Right kidney (tissue), 1 donor: Measurements from ENCODE around the gene UMPS.
A peak's percentile ranks its signal among the peaks of the same experiment; 100 is the strongest.
"Not testable (repeated sequence)": the region's sequence is repeated elsewhere in the genome, so short reads cannot be mapped to it uniquely, and the experiment has no call there.

Experiments used
- DNase-seq: peaks from one replicate; pipeline ENCODE4 v3.0.0-alpha.2; 2016

Gene UMPS

DNA sequence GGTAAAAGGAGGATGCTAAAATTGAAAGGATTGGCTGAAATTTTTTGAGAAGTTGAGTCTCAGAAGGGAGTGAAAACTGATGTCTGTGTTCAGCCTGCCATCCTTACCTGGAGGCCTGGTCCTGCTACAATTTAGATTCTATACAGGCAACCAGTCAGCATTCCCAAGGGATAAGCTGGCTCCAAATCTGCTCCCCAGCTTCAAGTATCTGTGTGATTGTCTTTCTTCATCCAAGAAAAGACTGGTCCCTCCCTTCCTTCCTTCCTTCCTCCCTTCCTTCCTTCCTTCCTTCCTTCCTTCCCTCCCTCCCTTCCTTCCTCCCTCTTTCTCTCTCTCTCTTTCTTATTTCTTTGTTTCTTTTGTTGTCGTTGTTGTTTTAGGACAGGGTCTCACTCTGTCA is 24.7 kb upstream of the UMPS start:
- DNase-seq: no peak

DNA sequence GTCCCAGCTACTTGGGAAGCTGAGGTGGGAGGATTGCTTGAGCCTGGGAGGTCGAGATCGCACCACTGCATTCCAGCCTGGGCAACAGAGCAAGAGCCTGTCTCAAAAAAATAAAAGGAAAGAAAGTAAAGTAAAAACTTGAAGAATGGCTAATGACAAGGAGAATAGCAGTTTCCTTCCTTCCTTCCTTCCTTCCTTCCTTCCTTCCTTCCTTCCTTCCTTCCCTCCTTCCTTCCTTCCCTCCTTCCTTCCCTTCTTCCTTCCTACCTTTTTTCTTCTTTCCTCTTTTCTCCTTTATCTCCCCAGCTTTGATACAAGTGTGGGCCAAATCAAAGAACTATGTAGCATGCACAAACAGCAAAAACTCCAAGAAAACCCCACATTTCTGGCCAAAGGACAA is 23.0 kb upstream of the UMPS start:
- not testable (repeated sequence) for DNase-seq

DNA sequence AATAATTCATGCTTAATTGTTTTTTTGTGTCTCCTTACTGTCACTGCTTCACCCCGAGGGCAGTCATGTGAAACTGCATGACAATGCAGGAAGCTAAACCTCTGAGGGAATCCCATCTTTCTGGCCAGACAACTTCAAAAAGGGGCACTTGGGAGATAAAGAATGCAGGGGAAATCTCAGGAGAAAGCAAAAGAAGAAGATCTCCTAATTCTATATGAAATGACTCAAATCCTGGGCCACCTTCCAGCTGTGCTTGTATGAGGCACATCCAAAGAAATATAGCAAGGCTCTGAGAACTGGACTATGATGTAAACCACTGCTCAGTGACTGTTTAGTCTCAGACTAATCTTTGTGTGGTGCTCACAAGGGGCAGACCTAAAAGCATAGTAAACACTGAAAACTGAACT is 22.6 kb upstream of the UMPS start:
- no peak for DNase-seq

DNA sequence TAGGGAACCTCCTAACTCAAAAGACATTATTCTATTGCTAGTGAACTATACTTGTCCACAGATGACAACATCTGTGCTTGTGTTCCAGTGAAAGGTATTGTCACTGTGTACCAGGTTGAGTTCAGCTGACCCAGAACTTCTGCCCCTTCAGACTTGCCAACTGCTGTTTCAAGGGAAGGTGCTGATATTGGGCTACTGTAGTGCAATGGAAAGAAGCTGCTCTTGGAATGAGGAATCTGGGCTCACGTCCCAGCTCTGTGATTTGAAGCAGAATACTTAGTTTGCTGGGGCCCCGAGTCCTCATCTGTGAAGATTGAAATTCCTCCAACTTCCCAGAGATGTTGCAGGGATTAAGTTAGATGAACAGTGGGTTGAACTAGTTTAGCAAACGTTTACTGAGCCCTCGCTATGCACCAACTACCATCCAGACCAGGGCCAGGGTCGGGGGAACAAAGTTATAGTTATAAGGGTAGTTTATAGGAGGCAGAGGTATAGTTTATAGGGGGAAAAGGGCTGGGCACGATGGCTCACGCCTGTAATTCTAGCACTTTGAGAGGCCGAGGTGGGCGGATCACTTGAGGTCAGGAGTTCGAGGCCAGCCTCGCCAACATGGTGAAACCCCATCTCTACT is 15.9 kb upstream of the UMPS start:
- DNase-seq: no peak

DNA sequence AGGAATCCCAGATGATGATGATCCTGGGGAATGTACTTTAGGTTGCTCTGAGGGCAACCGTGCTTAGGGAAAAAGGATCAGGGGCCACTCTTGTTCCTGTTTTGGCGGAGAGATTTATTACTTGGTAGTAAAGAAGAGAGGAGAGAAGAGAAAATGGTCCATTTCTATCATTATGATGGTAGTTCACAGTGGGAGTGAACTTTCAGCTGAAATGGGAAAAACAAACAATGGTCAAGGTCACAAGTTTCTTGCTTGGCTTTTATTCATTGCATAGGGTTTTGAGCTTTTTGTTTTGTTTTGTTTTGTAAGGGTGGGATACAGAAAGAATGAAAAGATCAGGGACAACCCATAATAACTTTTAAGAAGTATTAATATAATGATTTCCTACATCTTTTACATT is 7.7 kb upstream of the UMPS start:
- DNase-seq: no peak

DNA sequence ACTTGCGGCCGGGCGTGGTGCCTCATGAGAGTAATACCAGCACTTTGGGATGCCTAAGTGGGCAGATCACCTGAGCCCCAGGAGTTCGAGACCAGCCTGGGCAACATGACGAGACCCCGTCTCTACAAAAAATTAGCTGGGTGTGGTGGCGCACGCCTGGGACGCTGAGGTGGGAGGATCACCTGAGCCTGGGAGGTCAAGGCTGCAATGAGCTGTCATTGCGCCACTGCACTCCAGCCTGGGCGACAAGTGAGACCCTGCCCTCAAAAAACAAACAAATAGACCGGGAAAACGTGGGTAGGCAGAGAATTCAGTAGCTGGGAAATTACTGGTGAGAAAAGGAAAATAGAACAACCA is 667 bp downstream of the UMPS start:
- no peak for DNase-seq

DNA sequence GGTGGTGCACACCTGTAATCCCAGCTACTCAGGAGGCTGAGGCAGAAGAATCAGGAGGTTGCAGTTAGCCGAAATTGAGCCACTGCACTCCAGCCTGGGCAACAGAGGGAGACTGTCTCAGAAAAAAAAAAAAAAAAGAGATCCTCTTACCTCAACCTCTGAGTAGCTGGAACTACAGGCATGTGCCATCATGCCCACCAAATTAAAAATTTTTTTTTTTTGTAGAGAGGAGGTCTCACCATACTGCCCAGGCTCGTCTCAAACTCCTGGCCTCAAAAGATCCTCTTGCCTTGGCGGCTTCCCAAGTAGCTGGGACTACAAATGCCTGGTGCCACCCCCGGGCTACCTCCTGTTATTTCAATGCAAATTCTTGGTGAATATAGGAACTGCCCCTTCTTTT is 1.5 kb downstream of the UMPS start:
- DNase-seq: no peak

DNA sequence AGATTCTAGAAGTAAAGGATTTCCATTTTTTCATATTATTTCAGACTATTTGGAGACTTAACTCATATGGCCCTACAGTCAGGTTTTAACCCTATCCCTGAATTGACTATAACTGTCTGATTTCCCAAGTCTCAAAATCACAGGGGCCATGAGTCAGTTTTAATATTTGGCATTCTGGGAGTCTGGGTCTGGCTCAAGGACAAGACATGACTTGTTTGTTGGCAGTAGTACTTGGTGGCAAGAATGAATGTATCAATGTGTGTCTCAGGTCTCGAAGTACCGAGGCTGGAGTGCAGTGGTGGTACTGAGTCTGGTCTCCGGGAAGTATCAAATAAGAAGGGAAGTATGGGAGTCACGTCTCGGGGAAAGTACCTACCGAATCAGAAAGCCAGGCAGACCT is 10.8 kb downstream of the UMPS start:
- DNase-seq: no peak

DNA sequence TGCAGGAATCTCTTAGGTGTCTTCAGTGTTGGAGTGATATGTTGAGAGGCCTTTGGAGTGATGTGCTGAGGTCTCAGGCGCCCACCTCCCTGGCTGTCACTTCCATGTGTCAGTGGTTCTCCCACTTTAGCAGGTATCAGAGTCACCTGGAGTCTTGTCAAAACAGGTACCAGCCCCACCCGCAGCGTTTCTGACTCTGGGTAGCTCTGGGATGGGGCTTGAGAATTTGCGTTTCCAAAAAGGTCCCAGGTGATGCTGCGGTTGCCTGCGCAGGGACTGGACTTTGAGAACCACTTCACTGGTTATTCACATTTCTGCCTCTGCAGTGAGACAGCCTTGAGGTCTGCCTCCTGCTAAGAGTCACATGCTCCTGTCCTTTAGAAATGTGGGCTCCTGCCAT is 15.5 kb downstream of the UMPS start:
- DNase-seq: no peak

DNA sequence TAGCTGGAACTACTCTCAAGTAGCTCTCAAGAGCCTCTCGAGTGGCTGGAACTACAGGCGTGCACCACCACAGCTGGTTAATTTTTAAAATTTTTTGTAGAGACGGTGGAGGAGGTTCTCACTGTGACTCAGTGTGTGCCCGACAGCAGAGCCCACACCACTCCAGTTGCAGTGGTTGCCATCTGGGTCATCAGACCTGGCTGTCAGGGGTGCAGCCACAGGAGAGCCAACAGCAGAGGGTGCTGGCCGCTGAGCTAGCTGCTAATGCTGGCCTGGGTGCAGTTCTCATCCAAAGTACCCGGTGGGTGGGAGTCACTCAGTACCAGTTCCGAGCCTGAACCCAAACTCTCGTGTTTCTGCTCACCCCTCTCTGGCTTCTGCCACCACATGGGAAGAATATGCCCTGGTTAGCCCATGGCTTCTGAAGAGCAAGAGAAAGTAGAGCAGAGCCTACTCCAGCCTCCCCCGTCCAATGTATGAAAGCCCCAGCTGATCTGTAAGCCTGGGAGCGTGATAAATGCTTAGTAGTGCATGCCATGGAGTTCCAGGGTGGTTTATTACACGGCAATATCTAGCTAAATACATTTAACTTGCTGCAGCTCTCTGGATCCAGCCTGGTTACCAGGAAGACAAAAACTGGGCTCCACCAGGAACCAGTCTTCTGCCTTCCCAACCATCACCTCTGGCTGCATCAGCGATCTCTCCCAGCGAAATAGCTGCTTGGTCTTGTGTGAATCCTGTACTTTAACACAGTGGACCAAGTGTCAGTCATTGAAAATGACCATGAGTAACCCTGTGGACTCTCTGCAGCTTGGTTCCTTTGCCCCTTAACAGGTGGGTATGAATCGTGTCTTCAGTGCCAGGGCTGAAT is 17.1 kb downstream of the UMPS start:
- no peak for DNase-seq

DNA sequence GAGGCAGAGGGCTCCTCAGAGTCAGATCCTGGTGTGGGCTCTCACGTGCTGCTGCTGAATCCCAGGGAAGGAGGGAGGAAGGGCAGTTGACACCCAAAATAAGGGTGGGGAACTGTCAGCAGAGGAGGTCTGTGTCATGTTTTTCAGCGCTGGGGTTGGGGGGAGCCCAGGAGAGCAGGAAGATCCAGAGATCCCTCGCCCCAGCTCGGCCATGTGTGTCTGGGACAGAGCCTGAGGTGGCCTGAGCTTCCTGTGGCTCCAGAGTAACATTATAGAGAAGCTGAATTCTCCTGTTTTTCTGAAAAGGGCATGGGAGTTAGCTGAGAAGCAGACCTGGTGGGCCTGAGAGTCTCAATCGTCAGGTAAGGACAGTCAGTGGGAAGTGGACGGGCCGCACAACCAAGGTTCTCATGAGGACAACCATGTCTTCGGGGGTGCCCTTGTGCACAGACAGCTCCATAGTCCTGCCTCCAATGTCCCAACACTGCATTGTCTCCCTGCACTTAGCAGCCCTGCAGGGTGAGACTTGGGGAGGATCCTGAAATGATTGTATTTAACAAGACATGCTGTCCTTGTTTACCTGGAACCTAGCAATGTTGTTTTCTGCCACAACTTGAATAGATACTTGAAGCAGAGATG is 18.4 kb downstream of the UMPS start:
- no peak for DNase-seq

DNA sequence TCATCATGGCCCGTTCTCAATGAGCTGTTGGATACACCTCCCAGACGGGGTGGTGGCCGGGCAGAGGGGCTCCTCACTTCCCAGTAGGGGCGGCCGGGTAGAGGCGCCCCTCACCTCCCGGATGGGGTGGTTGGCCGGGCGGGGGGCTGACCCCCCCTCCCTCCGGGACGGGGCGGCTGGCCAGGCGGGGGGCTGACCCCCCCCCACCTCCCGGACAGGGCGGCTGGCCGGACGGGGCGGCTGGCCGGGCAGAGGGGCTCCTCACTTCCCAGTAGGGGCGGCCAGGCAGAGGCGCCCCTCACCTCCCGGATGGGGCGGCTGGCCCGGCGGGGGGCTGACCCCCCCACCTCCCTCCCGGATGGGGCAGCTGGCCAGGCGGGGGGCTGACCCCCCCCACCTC is 19.6 kb downstream of the UMPS start:
- DNase-seq: not testable (repeated sequence)

DNA sequence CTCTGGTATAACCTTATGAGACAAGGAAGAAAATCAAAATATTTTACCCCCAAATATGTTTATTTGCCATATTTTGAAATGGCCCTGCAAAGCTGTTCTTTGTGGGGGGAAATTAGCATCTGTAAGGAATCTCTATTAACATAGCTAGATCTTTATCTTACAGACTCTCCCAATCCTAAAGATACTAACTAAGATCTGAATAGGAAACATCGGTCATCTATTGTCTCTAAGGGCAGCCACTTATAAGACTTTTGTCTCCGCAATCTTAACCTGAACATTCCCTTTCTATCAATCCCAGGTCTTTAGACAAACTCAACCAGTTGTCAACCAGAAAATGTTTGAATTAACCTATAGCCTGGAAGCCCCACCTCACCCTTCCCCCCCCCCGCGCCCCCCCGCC is 21.2 kb downstream of the UMPS start:
- no peak for DNase-seq

DNA sequence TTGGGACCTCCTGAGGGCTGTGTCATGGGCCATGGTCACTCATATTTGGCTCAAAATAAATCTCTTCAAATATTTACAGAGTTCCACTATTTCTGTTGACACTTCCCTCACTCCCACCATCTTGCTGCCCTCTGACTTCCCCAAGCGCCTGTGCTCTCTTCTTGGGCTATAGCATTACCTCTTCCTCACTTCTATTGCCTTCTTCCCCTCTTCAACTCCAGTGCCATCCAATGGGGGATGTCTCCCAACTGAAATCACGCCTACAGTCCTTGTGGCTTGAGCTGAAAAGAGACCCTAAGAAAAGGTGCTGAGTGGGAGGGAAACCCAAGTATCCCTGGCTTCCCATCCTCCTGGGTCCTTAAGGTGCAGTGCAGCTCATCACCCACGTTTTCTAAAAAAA is 21.8 kb downstream of the UMPS start:
- no peak for DNase-seq

DNA sequence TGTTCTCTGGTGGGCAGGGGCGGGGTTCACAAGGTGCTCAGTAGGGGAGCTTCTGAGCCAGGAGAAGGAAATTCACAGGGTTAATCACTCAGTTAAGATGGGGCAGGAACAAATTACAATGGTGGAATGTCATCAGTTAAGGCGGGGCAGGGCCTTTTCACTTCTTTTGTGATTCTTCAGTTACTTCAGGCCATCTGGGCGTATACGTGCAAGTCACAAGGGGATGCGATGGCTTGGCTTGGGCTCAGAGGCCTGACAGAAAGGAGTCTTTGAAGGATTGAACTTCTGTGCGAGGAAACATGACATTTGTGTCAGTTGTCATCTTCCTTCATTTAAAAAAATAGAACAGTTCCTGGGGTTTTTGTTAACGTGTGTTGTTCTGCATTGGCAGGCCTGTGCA is 27.7 kb downstream of the UMPS start:
- not testable (repeated sequence) for DNase-seq

DNA sequence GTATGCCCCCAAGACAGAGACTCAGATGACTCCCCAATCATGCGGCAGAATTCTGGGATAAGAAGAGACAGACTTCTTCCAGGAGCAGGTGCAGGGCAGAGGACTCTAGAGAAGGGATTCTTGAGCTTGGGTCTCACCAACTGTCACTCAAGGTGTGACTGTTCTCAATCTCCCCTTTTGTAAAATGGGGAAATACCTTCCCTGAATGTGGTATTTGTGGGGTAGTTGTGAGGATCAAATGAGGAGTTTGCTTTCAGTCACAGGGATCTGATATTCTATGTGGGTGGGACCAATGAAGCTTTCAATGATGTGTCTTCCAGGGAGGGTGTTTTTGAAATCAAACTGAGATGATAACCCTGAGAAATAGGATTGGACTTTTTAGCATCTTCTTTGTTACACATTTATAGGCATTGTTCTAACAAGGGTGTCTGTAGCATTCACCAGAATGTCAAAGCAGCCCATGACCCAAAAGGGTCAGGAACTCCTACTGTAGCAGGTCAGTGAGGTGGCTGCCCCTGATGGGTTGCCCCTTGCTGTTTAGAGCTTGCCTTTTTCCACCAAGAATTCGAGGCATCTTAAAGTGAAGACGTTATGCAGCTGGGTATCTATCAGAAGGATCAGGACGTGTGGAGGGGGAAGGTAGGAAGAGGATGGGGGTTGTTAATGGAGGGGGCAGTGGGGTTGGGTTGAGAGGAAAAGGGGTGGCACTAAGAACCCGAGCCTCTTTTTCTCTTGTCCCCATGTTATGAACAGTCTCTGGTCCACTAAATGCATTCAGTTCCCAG is 28.8 kb downstream of the UMPS start:
- DNase-seq: no peak

DNA sequence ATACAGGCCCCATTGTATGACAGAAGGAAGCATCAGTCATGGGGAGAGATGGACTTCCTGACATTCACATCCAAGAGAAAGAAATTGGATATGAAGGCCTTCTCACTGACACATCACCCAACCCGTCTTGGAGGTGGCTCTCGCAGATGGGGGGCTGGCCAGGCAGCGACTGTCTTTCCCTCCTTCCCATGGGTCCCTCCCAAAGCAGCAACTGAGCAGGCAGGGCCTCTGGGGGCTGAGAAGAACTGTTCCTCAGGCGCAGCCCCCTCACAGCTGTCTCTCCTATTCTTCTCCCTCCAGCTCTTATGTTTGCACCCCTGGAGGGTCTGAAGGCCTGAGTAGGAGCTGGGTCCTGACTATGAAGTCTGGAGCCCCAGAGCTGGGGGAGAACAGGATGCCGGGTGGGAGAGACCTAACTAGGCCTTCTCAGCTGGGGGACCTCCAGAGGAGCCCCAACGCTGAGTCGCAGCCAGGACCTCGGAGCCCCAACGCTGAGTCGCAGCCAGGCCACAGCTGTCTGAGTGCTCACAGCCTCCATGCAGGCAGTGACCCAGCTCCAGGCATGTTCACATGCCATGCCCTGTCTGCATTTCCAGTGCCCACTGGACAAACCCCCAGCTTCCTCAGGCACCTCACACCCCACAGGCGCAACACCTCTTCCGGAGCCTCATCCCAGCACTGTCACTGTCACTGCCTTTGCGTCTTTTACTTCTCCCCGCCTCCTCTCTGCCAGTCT is 29.6 kb downstream of the UMPS start:
- DNase-seq: no peak

DNA sequence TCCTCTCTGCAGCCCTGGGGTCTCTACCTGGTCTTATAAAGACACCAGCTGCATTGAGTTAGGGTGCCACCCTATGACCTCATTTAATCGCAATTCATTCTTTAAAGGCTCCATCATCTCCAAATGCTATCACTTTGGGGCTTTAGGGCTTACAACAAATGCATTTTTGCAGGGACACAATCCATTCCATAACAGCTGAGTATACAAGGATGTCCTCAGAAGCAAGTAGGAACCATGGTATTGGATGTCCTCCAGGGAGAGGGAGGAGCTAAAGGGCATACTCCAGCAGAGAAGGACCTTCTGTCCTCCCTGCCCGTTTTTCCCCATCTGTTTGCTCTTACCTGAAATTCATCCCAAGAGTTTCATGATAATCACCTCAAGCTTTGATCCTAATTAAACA is 30.3 kb downstream of the UMPS start:
- no peak for DNase-seq

DNA sequence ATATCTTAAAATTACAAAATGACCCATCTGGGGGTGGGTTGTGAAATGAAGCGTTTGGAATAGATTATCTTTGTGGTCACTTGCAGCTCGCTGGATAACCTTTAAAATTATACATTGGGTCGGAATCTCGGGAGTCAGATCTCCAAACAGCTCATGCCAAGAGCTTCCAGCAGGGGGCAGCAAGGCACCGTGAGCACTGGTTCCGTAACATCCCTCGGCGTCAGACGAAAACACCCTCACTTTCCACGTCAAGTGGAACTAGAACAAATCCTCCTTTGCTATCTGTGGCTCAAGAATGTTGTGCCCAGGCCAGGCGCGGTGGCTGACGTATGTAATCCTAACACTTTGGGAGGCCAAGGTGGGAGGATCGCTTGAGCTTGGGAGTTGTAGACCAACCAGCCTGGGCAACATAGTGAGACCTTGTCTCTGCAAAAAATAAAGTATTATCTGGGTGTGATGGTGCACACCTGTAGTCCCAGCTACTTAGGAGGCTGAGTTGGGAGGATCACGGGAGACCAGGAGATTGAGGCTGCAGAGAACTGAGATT is 31.1 kb downstream of the UMPS start:
- DNase-seq: peak; percentile 65

DNA sequence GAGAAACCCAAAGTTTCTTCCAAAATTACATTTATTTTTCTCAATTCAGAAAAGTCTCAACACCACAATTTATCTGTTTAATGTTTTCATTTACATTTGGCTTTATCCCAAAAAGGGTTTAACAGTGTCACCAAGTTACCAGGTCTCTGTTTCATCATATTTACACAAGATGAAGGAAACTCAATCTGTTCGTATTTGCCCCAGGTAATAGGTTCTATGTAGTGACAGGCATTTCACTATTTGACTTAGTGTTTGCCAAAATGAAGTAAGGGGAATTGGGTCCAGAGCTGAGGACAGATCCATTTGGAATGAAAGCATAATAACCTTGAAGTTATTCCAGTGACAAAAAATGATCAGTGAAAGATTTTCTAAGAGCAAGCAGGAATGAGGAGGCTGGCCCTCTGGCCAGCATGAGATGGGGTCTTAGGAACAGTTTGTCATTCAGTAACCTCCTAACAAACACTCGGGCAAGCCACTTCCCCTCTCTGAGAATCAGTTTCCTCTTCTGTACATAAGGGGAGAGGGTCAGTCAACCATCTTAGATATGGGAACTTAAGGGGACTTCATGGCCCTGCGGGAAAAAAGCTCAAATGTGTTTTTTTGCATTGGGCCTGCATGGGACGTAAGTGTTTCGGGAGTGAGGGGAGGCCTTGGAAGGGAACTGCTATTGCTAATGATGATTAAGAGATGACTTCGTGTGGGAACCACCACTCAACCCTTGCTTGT is 31.8 kb downstream of the UMPS start:
- no peak for DNase-seq

DNA sequence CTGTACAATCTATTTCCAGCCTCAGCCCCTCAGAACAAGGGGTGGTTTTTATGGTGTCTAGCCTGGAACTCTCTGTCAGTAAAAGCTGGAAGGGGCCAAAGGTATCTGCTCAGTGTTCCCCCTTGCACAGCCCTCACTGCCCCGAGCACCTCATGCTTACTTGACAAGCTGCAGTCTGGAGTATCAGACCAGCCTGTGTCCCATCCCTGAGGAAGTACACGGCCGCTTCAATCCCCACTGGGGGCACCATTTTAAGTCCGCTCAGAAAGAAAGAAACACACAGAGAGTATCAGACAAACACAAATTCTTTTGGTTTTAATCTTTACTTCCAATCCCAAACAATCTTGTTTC is 32.4 kb downstream of the UMPS start:
- no peak for DNase-seq
